ENCODE results near the gene C16orf89. TPM values are rescaled to one million over a fixed set of nuclear protein-coding genes. Genes with fewer than 3 reads are reported as not detected.
"Not testable (repeated sequence)": the region's sequence is repeated elsewhere in the genome, so short reads cannot be mapped to it uniquely, and the experiment has no call there.

Gene C16orf89
- total RNA-seq, 1 experiment from 2014 or later = 0.13 TPM

GRCh38 chr16:5088936-5089335 lies 23.2 kb upstream of the C16orf89 start:
- in situ Hi-C loops (cut with HindIII; ENCODE audit: low pct_unique_long_range_greater_than_20kb, low sequenced_read_pairs); DNase-seq (ENCODE audit: low read depth, low spot score): not testable (repeated sequence)

GRCh38 chr16:5088086-5088790 lies 22.5 kb upstream of the C16orf89 start:
- DNase-seq (ENCODE audit: low read depth, low spot score); in situ Hi-C loops (cut with HindIII; ENCODE audit: low pct_unique_long_range_greater_than_20kb, low sequenced_read_pairs): not testable (repeated sequence)

GRCh38 chr16:5085716-5086115 lies 20.0 kb upstream of the C16orf89 start:
- in situ Hi-C loops (cut with HindIII; ENCODE audit: low pct_unique_long_range_greater_than_20kb, low sequenced_read_pairs) = not testable (repeated sequence)

GRCh38 chr16:5084802-5085201 lies 19.0 kb upstream of the C16orf89 start:
- in situ Hi-C loops (cut with HindIII; ENCODE audit: low pct_unique_long_range_greater_than_20kb, low sequenced_read_pairs) = not testable (repeated sequence)
- peak; percentile 75 for DNase-seq (ENCODE audit: low read depth, low spot score)

More at GRCh38 chr16:5085716-5086115, 20.0 kb upstream of the C16orf89 start:
- DNase-seq (ENCODE audit: low read depth, low spot score) = not testable (repeated sequence)

- DNase-seq (ENCODE audit: low read depth, low spot score); in situ Hi-C loops (cut with HindIII; ENCODE audit: low pct_unique_long_range_greater_than_20kb, low sequenced_read_pairs): not testable (repeated sequence)
Measured at GRCh38 chr16:5084099-5084731, 18.5 kb upstream of the C16orf89 start.

GRCh38 chr16:5083646-5084045 lies 17.9 kb upstream of the C16orf89 start:
- in situ Hi-C loops (cut with HindIII; ENCODE audit: low pct_unique_long_range_greater_than_20kb, low sequenced_read_pairs); DNase-seq (ENCODE audit: low read depth, low spot score): not testable (repeated sequence)

GRCh38 chr16:5080996-5081395 lies 15.2 kb upstream of the C16orf89 start:
- DNase-seq (ENCODE audit: low read depth, low spot score); in situ Hi-C loops (cut with HindIII; ENCODE audit: low pct_unique_long_range_greater_than_20kb, low sequenced_read_pairs): not testable (repeated sequence)

- DNase-seq (ENCODE audit: low read depth, low spot score); in situ Hi-C loops (cut with HindIII; ENCODE audit: low pct_unique_long_range_greater_than_20kb, low sequenced_read_pairs): not testable (repeated sequence)
Measured at GRCh38 chr16:5080461-5080860, 14.7 kb upstream of the C16orf89 start.

GRCh38 chr16:5078626-5079025 lies 12.9 kb upstream of the C16orf89 start:
- no peak for DNase-seq (ENCODE audit: low read depth, low spot score)
- in situ Hi-C loops (cut with HindIII; ENCODE audit: low pct_unique_long_range_greater_than_20kb, low sequenced_read_pairs) = no loop called here

- in situ Hi-C loops (cut with HindIII; ENCODE audit: low pct_unique_long_range_greater_than_20kb, low sequenced_read_pairs) = no loop called here
- no peak for DNase-seq (ENCODE audit: low read depth, low spot score)
Measured at GRCh38 chr16:5077304-5077703, 11.5 kb upstream of the C16orf89 start.

- no peak for DNase-seq (ENCODE audit: low read depth, low spot score)
- in situ Hi-C loops (cut with HindIII; ENCODE audit: low pct_unique_long_range_greater_than_20kb, low sequenced_read_pairs) = no loop called here
Measured at GRCh38 chr16:5075637-5076036, 9.9 kb upstream of the C16orf89 start.

- in situ Hi-C loops (cut with HindIII; ENCODE audit: low pct_unique_long_range_greater_than_20kb, low sequenced_read_pairs); DNase-seq (ENCODE audit: low read depth, low spot score): not testable (repeated sequence)
Measured at GRCh38 chr16:5073771-5074170, 8.0 kb upstream of the C16orf89 start.

GRCh38 chr16:5073279-5073629 lies 7.5 kb upstream of the C16orf89 start:
- in situ Hi-C loops (cut with HindIII; ENCODE audit: low pct_unique_long_range_greater_than_20kb, low sequenced_read_pairs) = no loop called here
- no peak for DNase-seq (ENCODE audit: low read depth, low spot score)

GRCh38 chr16:5072334-5073278 lies 6.8 kb upstream of the C16orf89 start:
- in situ Hi-C loops (cut with HindIII; ENCODE audit: low pct_unique_long_range_greater_than_20kb, low sequenced_read_pairs) = no loop called here
- no peak for DNase-seq (ENCODE audit: low read depth, low spot score)

- in situ Hi-C loops (cut with HindIII; ENCODE audit: low pct_unique_long_range_greater_than_20kb, low sequenced_read_pairs) = no loop called here
- peak; percentile 85 for DNase-seq (ENCODE audit: low read depth, low spot score)
Measured at GRCh38 chr16:5071681-5072333, 6.1 kb upstream of the C16orf89 start, which contains the start of gene ALG1. ALG1 (plus strand) TSS chr16:5071843; CDS start chr16:5071850, 7 bp downstream.

GRCh38 chr16:5071341-5071680 lies 5.6 kb upstream of the C16orf89 start:
- in situ Hi-C loops (cut with HindIII; ENCODE audit: low pct_unique_long_range_greater_than_20kb, low sequenced_read_pairs) = no loop called here
- no peak for DNase-seq (ENCODE audit: low read depth, low spot score)

GRCh38 chr16:5070431-5071186 lies 4.9 kb upstream of the C16orf89 start:
- in situ Hi-C loops (cut with HindIII; ENCODE audit: low pct_unique_long_range_greater_than_20kb, low sequenced_read_pairs) = no loop called here
- no peak for DNase-seq (ENCODE audit: low read depth, low spot score)

Measured in SK-MEL-5 (cell line).